Kidney capillary endothelial cell (primary cell): ENCODE results near the gene ACP7.
"Not testable (repeated sequence)": the region's sequence is repeated elsewhere in the genome, so short reads cannot be mapped to it uniquely, and the experiment has no call there.

Source experiments
- DNase-seq: peaks from one replicate; pipeline ENCODE4 v3.0.0-alpha.2; 2018; ENCODE audit warnings: low spot score

ACP7 gene

GRCh38 chr19:39083983-39084731 lies at the start of gene ACP7:
ACP7 (plus strand) TSS chr19:39084368; CDS start chr19:39085270, 902 bp downstream.
- DNase-seq, result no peak

- no peak for DNase-seq
Measured at GRCh38 chr19:39036581-39036980, 47.6 kb upstream of the ACP7 start.

GRCh38 chr19:39037194-39037593 lies 47.0 kb upstream of the ACP7 start:
- DNase-seq, result no peak

GRCh38 chr19:39038098-39038497 lies 46.1 kb upstream of the ACP7 start:
- DNase-seq, result peak; percentile 15

GRCh38 chr19:39045506-39045905 lies 38.7 kb upstream of the ACP7 start:
- DNase-seq, result no peak

GRCh38 chr19:39046037-39046821 lies 37.9 kb upstream of the ACP7 start:
- DNase-seq, result peak; percentile 16

GRCh38 chr19:39047073-39047472 lies 37.1 kb upstream of the ACP7 start:
- no peak for DNase-seq

- peak; percentile 45 for DNase-seq
Measured at GRCh38 chr19:39052243-39052746, 31.9 kb upstream of the ACP7 start.

GRCh38 chr19:39052846-39053245 lies 31.3 kb upstream of the ACP7 start:
- DNase-seq, result no peak

- DNase-seq, result no peak
Measured at GRCh38 chr19:39053276-39054090, 30.7 kb upstream of the ACP7 start.

- DNase-seq, result no peak
Measured at GRCh38 chr19:39054091-39054470, 30.1 kb upstream of the ACP7 start.

- no peak for DNase-seq
Measured at GRCh38 chr19:39057615-39058014, 26.6 kb upstream of the ACP7 start.

GRCh38 chr19:39059302-39059701 lies 24.9 kb upstream of the ACP7 start:
- no peak for DNase-seq

- DNase-seq, result no peak
Measured at GRCh38 chr19:39060171-39060570, 24.0 kb upstream of the ACP7 start.

GRCh38 chr19:39064405-39064804 lies 19.8 kb upstream of the ACP7 start:
- no peak for DNase-seq

- DNase-seq, result no peak
Measured at GRCh38 chr19:39065928-39066327, 18.2 kb upstream of the ACP7 start.

GRCh38 chr19:39067104-39067503 lies 17.1 kb upstream of the ACP7 start:
- DNase-seq, result no peak

GRCh38 chr19:39068259-39068658 lies 15.9 kb upstream of the ACP7 start:
- not testable (repeated sequence) for DNase-seq

GRCh38 chr19:39070888-39071287 lies 13.3 kb upstream of the ACP7 start:
- DNase-seq, result no peak

- no peak for DNase-seq
Measured at GRCh38 chr19:39074205-39074692, 9.9 kb upstream of the ACP7 start.

- no peak for DNase-seq
Measured at GRCh38 chr19:39074942-39075341, 9.2 kb upstream of the ACP7 start.

GRCh38 chr19:39077323-39077722 lies 6.8 kb upstream of the ACP7 start:
- no peak for DNase-seq
